D721Med (cell line): ENCODE data around the gene PDGFD.

Experiments used
- DNase-seq: peaks from one replicate; pipeline ENCODE4 v3.0.0; 2011; ENCODE audit warnings: low spot score; ENCODE audit not compliant: insufficient read length
- FAIRE-seq: peaks from 2 replicates; lab custom pipeline; 2011; peaks lifted over from hg19 to GRCh38; lab: Jason Lieb, UNC
- TF ChIP-seq, protein P1 (sequence below): IDR thresholded peaks from 2 replicates; pipeline ENCODE4 v1.5.1; 2012; ENCODE audit warnings: mild to moderate bottlenecking, control low read depth; ENCODE audit not compliant: insufficient read depth; ENCODE audit errors: missing control alignments

The PDGFD gene

DNA sequence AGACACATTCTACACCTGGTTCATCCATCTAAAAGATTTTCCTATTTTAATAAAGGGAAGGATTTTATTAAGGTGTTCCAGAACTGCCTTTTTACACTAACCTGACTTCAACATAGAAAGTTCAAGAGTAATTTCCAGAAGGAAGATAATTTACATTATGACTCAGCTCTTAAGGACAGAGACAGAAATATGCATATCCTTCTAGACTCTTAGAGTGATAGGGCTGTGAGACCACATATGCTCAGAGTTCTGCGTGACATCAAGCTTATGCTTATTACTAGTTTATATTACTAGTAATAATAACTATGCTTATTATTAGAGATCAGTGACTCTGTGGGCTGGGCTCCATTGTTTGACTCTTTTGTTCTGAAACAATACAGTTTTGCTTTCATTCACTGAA lies 4.6 kb downstream of the PDGFD start:
- FAIRE-seq, result no peak
- no peak for DNase-seq
- TF ChIP-seq, protein P1, sequence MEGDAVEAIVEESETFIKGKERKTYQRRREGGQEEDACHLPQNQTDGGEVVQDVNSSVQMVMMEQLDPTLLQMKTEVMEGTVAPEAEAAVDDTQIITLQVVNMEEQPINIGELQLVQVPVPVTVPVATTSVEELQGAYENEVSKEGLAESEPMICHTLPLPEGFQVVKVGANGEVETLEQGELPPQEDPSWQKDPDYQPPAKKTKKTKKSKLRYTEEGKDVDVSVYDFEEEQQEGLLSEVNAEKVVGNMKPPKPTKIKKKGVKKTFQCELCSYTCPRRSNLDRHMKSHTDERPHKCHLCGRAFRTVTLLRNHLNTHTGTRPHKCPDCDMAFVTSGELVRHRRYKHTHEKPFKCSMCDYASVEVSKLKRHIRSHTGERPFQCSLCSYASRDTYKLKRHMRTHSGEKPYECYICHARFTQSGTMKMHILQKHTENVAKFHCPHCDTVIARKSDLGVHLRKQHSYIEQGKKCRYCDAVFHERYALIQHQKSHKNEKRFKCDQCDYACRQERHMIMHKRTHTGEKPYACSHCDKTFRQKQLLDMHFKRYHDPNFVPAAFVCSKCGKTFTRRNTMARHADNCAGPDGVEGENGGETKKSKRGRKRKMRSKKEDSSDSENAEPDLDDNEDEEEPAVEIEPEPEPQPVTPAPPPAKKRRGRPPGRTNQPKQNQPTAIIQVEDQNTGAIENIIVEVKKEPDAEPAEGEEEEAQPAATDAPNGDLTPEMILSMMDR, result no peak

- FAIRE-seq (no peak), DNase-seq (no peak)
- TF ChIP-seq, protein P1, result no peak
These were observed 8.6 kb downstream of the PDGFD start for GRCh38 chr11:104155375-104155774.

- DNase-seq (no peak), FAIRE-seq (no peak)
- TF ChIP-seq, protein P1, result no peak
These were observed 9.7 kb downstream of the PDGFD start for GRCh38 chr11:104154296-104154695.

GRCh38 chr11:104152941-104153505 lies 10.9 kb downstream of the PDGFD start:
- DNase-seq (no peak), FAIRE-seq (no peak)
- TF ChIP-seq, protein P1, result no peak

DNA sequence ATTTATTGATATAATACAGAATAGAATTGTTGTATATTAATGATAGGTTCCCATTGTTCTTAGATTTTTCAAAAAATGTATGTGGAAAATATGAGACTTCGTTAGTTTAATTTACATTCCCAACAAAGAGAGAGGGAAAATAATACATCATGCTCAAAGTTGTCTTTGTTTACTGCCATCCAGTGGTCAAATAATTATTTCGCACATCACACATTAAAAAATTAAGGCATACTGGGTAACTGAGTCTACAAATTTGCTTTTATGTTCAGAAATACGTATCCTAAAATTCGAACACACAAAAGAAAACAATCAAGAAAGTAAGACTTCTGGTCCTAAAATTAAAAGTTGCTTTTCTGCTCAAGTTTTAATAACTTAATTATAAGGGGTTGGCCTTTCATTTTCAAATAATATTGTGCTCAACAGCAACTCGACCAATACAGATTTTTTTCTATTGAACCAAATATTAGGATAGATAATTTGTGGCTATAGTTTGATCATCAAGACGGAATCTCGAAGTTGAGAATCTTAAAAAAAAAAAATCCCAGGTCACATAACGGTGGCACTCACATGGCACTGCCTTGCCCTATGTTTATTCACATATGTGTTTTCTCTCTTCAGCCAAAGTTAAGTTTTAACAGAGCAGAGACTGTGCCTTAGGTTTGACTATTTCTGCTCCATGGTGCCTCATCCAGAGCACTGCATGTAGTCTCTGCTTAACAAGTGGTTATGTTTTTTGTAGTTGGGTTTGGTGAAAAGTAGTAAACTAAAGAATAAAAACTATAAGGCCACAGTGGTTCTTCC lies 12.3 kb downstream of the PDGFD start:
- TF ChIP-seq, protein P1, result peak; percentile 39
- FAIRE-seq (peak; percentile 44), DNase-seq (no peak)

- FAIRE-seq (no peak), DNase-seq (no peak)
- TF ChIP-seq, protein P1, result no peak
These were observed 15.2 kb downstream of the PDGFD start for GRCh38 chr11:104148706-104149105.

GRCh38 chr11:104148074-104148473 lies 15.9 kb downstream of the PDGFD start:
- FAIRE-seq (no peak), DNase-seq (no peak)
- TF ChIP-seq, protein P1, result no peak
